ENCODE results near the gene BATF3.

The BATF3 gene

DNA sequence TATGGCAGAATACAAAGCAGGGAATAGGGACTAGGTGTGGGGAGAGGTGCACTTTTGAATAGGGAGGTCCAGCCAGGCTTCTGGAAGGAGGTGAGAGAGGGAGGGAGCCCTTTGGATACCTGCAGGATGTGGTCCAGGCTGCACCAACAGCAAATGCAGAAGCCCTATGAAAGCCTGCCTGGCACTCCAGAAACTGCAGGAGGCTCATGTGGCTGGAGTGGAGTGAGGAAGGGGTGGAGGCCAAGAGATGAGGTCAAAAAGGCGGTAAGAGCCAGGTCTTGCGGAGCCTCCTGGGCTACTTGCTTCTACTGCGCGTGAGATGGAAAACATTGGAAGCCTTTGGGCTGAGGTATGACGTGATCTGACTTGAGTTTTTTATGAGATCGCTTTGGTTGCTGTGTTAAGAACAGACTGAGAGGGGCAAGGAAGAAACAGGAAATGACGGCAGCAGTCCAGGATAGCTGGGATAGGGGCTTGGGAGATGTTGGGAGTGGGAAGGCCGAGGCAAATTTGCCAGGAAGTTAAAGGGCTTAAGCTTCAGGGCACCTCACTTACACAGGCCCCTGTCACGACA, 4.4 kb upstream of the BATF3 start:
- DNase-seq = no peak

DNA sequence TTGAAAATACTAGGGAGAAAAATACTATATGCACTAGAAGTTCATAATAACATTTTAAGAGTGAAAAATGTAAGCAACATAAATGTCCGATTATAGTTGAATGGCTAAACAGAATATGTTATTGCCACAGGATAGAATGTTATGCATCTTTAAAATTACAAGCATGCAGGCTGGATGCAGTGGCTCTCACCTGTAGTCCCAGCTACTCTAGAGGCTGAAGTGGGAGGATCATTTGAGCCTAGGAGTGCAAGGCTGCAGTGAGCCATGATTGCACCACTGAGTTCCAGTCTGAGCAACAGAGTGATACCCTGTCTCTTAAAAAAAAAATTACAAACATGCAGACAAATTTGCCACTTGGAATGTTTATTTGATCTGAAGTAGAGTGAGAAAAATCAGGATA, 3.0 kb upstream of the BATF3 start:
- no peak for DNase-seq

DNA sequence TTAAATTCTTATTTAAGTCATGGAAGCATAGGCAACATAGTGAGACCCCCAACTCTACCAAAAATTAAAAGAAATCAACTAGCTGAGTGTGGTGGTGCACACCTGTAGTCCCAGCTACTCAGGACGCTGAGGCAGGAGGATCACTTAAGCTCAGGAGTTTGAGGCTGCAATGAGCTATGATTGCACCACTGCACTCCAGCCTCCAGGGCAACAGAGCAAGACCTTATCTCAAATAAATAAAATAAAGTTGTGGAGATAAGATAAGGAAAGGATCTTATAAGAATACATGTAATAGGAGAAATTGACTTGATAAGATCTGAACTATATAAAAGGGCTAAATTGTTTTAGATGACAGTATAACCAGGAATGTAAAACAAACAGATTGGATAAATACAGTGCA, 2.3 kb upstream of the BATF3 start:
- DNase-seq = no peak

DNA sequence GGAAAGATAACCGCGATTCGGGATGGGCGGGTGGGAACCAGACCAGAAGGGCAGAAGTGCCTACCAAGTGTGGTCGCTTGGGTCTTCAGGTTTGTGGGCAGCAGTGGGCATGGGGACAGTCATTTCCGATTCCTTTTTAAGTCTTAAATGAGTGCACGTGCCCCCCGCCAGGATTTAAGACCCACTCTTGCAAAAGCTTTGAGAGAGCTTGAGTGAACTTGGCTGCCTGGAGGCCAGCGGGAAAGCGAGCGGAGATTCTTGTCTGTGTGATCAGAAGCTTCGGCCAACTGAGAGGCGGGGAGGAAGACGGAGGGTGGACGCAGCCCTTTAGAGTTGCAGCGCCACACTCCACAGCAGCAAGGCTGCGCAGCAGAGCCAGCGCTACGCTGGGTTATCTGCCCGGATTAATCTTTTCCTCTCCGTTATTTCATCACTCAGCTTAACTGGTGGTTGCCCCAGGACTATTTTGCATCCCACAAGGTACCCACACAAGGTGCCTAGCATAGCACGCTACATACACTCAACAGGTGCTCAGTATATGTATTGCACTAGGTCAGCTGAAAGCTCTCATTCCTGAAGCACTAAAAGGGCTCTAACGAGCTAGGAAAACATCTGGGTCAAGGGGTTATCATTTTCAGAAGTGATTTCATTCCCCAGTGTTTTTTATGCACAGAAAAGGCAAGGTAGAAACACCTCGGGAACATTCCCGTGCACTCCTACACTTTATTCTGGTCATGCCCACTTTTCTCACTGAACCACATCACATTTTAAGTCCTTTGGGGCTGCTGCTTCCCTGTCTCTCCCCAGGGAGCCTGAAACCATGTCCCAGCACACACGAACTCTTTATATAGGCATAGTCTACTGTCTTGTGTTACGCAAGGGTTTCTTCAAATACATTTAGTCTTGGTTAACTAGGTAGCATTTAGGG, 1.5 kb upstream of the BATF3 start:
- peak; percentile 13 for DNase-seq

DNA sequence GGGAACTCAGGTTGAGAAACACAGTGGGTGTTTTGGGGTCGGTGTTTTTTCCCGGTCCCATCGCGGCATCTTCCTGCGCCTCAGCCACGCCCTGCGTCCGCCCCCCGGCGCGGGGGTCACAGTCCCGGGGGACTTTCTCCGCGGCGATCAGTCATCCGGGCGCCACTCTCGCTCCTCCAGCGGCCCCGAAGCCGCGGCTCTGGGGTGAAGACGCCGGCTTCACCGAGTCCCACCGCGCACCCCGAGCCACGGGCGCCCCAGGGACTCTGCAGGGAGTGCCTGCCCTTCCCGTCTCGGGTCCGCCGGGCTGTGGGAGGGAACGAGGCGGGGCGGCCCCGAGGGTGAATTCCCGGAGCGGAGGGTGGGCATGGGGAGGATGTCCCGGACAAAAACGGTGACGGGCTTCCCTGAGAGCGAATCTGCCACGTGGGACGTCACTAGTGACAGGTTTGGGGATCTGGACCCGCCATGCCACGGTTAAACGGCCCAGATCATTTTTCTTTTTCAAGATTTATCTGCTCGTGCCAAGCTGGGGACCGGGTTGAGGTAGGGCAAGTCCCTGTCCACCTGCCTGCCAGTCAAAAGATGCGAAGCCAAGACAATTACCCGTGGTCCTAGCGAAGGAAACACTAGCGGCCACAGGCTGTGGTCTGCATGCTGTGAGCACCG, 717 bp upstream of the BATF3 start:
- peak; percentile 27 for DNase-seq

DNA sequence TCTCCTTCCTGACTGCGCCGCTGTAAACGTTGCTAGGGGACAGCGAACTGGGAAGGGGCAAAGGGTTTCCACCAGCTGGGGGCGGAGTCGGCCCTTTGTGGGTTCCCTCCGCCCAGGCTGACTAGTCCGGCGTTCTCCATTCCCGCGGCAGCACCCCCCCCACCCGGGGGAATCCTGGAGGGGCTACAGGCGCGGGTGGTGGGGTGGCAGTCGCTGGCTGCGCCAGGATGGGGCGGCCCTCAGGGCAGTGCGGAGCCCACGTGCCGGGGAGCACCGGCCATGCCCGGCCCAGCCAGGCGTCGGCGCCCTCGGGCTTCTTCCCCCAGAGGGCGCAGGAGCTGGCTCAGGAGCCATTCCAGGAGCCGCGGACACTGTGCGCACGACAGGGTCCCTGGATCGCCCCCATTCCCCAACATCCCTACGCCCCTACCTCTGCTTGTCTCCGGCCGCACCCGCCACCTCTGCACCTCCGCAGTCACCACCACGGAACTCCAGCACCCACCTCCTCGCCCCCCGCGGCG, 476 bp downstream of the BATF3 start:
- peak; percentile 36 for DNase-seq

DNA sequence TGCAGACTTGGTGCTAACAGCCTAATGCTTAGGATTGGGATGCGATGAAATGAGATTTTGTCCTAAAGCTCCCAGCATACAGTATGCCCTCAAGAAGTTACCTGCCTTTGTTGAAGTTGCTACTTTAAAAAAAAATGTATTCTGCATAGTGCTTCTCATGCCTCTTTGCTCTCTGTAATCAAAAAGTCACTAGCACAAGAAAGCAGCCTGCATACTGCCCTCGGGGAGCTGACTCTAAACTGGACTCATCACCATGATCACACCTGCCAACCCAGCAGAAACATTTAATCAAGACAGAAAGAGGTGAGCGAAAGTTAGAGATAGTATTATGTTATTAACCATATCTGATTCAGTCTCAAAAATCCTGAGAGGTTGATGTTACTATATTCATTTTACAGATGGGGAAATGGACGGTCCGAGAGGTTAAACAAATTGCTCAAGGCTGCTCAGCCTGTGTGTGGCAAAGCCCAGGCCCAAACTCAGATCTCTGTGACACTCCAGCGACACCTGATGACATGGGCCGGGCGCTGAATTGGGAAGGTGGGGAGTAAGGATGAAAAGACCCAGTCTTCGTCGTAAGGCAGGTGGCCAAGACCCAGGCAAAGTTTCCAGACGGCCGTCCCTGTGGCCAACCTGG, 1.1 kb downstream of the BATF3 start:
- no peak for DNase-seq

DNA sequence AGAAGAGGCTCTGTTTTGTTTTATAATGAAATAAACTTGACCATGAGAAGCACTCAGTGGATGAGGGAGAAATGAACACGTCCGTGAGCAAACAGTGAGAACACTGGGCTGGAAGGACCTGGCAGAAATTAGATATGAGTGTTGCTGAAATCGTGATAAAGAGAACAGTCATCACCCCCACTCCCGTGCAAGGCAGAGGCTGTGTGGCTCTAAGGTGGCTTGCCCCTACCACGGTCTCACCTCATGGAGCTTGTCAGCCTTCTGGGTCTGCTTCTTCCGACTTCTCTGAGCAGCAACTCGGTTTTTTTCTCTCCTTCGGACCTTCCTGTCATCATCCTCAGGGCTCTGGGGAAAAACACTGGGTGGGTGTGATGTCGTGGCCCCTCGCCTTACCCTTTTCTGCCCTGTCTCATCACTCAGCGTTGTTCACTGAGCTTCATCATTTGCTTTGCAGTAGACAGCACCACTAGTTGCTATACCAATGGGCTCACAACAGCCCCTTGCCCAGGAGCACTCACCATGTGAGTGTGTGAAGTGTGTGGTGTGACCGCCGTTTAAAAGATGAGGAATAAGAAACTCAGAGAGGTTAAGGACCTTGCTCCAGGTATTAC, 2.8 kb downstream of the BATF3 start:
- no peak for DNase-seq

DNA sequence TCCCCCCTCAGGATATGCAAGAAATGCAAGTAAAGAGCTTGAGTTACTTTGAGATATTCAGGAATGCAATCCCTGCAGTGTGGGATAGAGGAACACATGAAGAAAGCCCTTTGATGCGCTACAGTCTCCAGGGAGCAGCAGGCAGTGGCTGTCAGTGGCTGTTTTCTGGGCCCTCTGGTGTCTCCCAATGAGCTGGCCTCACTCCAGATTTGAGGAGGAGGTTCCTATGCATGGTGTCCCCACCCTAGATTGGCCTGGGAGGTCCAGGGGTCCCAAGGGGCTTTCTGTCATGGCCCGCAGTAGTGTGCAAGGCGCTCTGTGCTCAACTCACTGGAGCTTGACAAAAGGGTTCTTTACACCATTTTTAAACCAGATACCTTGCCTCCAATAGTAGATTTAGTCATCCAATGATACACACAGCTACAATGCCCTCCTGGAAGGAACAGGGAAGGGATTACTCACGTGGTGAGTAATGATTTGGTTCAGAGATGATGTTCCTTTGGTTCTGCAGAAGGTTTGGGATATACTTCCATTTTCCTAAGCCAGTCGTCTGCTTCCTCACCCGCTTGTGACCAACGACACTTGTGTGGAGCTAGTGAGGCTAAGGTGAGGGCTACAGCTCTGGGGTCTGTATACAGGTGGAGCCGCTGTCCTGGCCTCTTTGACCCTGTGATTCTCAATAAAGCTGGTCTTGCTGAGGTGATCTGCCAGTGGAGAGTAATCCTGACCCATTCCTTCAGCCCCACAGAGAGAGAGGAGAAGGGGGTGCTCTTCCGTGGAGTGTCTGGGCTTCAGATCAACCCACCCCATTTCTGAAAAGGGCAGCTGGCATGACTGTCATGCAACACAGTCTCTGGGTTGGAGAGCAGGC, 6.6 kb downstream of the BATF3 start:
- DNase-seq = no peak

DNA sequence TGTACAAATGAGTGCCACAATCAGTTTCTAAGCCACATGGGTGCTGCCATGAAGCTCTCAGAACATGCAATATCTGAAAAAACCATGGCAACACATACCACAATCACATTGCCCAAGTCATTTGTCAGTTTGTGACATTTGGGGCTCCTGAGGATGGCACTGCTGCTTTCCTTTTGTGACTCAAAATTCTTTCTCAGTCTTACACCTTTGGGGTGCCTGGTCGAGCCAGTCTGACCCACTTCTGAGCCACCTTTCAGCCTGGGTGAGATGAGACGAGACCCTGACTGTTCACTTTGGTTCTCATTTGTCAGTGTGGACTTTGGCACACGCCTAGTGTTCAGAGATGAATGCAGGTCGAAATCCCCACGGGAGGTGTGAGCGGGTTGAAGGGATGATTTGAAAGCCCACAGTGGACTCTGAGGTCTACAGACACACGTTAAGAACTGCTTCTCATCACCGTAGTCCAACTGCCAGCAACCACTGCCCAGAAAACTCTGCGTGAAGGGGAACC, 8.0 kb downstream of the BATF3 start:
- DNase-seq = no peak

DNA sequence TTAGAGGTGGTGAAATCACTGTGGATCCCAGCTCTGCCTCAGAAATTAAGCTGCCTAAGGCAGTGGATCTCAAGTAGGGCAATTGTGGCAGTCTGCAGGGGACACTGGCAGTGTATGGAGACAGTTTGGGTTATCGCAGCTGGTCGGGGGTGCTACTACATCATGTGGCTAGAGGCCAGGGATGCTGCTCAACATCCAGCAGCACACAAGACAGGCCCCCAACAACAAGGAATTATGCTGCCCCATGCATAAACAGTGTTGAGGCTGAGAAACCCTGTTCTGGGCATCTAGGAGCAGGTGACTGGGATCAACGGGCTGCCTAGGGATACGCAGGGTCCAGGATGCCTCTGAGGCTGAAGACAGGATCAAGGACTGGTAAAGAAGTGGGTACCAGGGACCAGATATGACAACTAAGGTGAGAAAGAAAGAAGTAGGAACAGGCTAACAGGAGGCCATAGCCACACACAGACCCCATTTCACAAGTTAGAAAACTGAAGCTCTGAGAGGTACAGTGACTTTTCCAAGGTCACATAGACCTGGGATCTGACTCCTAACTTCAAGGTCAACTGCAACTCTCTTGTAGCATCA, 8.7 kb downstream of the BATF3 start:
- DNase-seq = no peak

DNA sequence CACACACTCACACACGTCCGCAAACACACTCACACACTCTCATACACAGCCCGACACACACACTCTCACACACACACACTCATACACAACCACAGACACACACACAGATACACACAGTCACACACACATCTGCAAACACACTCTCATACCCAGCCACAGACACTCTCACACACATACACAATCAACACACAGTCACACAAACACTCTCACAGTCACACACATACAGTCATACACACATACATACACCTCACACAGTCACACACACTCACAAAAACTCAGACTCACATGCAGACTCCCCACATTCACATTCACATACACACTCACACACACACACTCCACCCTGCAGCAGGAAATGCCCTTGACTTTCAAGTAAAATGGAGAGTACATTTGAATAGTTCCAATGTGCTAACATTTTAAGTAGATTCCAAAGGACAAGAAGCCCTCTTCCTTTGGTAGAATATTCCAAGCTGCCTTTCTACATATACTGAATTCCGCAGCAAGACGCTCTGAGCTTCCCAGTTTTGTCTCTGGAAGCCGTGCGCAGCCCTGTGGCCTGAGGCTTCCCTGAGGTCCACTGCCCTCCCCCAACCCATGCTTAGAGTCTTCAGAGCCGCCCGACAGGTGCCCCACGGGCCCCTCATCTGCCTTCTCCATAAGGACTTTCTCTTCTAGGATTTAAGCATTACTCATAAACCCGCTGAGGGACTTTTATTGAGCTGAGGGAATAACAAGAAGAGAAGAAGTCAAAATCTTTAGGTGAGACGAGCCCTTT, 9.7 kb downstream of the BATF3 start:
- no peak for DNase-seq

DNA sequence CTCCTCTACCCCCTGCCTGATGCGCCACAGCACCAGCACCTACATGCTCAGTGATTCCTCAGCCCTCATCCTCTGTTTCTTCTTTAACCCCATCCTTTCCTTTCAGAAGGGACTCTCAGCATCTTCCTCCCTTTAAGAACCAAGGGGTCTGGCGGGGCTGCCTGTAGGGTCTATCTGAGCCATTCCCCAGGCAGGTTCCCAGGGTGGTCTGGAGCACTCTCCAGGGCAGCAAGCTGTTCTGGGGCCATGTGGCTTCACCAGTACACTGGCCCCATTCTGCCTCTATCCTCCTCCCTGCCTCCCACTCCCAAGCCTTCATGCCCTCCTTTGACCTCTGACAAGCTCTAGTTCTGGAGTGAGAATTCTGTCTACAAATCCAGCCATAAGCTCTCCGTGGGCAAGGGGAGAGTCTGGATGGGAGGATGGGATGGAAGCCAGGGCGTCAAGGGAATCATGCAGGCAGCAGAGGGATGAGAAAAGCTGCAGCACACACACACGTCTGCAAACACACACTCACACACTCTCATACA, 10.4 kb downstream of the BATF3 start:
- no peak for DNase-seq

DNA sequence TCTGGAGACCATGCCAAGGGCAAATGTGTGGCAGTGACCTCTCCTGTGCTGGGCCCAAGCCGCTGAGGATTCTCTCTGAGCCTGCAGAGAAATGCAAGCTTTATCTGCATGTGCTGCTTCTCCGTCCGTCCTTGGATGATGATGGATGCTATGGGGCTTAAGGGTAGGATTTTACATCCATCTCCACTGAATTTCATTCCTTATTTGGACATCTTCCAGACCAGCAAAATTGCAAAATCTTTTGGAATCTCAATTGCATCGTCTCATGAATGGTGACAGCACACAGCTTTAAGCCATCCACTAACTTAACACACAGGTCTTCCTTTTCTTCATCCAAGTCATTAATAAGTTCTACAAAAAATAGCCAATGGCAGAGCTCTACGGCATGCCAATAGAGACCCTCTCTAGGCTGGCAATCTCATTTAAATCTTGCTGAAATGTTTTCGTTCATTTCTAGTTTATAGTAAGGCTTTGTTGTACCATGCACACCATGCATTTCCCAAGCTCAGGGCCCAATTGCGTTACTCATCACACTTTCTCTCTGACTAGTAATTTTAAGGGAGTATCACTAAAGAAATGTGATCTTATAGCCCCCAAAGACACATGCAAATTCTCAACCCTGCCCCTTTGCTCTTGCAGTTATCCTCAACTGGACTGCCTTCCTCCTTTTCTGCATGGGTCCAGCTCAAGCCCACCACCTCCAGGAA, 11.1 kb downstream of the BATF3 start:
- no peak for DNase-seq

DNA sequence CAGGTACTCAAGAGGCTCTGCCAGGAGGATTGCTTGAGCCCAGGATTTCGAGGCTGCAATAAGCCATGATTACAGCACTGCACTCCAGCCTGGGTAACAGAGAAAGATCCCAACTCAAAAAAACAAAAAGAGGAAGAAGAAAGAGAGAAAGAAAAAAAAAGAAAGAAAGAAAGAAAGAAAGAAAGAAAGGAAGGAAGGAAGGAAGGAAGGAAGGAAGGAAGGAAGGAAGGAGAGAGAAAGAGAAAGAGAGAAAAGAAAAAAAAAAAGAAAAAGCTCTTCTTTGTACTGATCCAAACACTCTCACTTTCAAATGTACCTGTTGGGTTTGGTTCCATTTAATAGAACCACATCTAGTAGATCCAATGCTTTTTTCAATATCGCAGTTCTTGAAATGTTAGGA, 11.8 kb downstream of the BATF3 start:
- no peak for DNase-seq

DNA sequence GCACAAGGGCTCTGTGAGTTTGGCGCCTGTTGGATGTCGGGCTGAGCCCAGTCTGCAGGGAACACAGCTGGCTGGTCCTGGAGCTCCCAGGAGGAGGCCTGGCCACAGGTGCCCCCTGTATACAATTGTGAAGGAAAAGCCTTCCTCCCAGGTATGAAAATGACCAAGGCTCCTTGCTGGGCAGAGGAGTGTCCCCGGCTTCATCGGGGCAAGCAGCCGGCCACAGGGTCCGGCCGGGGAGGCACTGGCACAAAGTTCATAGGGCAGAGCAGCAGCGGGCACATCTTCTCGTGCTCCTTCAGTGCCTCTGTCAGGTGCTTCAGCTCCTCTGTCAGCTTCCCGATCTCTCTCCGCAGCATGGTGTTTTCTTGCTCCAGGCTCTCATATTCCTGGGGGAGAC, 13.0 kb downstream of the BATF3 start:
- DNase-seq = no peak

DNA sequence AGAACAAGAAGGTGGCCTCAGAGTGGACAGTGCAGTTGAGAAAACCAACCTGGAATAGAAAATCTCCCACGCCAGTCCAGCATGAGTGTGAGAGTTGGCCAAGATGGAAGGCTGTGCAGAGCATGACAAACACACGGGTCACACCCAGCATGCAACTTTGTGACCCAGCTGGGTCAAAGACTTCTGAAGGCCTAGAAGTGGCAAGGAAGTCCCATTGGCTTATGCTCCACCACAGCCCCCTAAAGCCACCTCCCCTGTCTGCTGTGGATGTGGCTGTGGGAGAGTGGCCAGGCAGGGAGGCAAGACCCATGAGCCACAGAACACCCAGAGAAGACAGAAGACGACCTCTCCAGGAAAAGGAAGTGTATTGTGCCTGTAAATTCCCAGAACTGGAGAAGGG, 13.6 kb downstream of the BATF3 start:
- DNase-seq = no peak

DNA sequence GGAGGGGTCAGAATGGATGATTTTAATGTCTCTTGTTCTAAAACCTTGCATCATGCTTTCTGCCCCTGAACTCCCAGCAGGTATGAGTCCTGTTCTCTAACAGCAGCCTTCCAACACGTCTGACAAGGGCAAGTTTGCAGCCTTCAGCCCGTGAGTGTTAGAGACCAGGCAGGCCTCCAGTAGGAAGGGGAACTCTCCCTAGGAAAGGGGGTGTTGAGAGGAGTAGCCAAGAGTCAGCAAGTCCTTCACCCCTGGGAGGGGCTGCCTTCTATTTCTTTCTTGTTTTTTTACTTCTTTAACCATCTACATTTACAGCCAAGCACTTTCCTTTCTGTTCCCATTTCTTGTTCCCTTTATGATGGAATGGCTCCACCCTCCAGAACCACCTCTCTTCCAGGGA, 14.2 kb downstream of the BATF3 start:
- no peak for DNase-seq

DNA sequence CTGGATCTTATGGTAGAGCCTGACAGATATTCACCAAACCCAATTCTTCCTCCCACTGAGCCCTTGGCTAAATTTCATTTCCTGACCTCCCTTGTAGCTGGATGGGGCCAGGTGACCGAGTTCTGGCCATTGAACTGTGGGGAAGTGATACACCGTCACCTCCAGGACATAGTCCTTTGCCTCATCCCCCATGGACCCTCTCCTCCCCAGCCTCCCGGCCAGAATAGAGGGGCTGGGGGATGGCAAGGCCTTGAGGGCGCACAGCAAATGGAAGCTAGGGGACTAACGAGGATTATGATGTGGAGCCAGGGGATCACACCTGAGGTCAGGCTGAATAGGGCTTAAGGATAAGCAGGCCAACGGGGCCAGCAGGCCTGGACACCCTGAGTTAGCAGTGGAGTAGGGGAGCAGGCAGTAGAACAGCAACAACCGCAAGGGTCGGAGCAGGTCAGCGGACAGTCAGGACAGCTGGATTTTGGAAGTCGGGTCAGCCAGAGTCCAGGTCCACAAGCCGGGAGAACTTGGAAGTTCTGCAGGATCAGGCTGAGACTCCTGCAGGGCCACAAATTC, 15.0 kb downstream of the BATF3 start:
- no peak for DNase-seq
